Gastroesophageal sphincter (tissue), 4 donors: ENCODE data around the gene KIF2C. TPM values are rescaled to one million over a fixed set of nuclear protein-coding genes. Genes with fewer than 3 reads are reported as not detected.
"Not testable (repeated sequence)": the region's sequence is repeated elsewhere in the genome, so short reads cannot be mapped to it uniquely, and the experiment has no call there.

Source experiments
- ATAC-seq: fragments of 150-250 bp; one replicate; pipeline ENCODE4 v1.9.1; 2016; ENCODE audit warnings: mild to moderate bottlenecking, moderate library complexity
- H3K27ac ChIP-seq, 4 donors: fragments of 200-600 bp; sonication (generic) in 3 of 4; 1 replicate in 3 of 4; 2 replicates in 1 of 4; pipeline ENCODE4 v1.5.1; 2016 to 2019
- H3K27me3 ChIP-seq: fragments of 200-600 bp; sonication (generic); one replicate; pipeline ENCODE4 v1.5.1; 2019
- H3K36me3 ChIP-seq, 2 donors: fragments of 200-600 bp; sonication (generic); one replicate each; pipeline ENCODE4 v1.5.1; 2019; ENCODE audit warnings: control low read depth in 1 of 2
- H3K4me1 ChIP-seq, 3 donors: fragments of 200-600 bp; sonication (generic); 1 replicate in 2 of 3; 2 replicates in 1 of 3; pipeline ENCODE4 v1.5.1; 2016 to 2019; ENCODE audit warnings: control low read depth in 2 of 3
- H3K4me3 ChIP-seq, 2 donors: fragments of 200-600 bp; sonication (generic); one replicate each; pipeline ENCODE4 v1.5.1; 2019; ENCODE audit warnings: mild to moderate bottlenecking in 1 of 2, moderate library complexity in 1 of 2
- H3K9me3 ChIP-seq, 3 donors: fragments of 200-600 bp; sonication (generic); one replicate each; pipeline ENCODE4 v1.5.1; 2017 to 2019; ENCODE audit warnings: control low read depth in 2 of 3
- EP300 ChIP-seq: sonication (generic); formaldehyde crosslinking; IDR thresholded peaks from one replicate; pipeline ENCODE4 v1.6.1; 2017; ENCODE audit warnings: antibody characterized with exemption, mild to moderate bottlenecking
- POLR2A ChIP-seq, 2 donors: fragments of 450-650 bp; IDR thresholded peaks; one replicate each; pipeline ENCODE4 v1.6.1; 2017; ENCODE audit warnings: antibody characterized with exemption in 2 of 2, mild to moderate bottlenecking in 2 of 2, moderate library complexity in 1 of 2
- POLR2AphosphoS5 ChIP-seq: sonication (generic); formaldehyde crosslinking; IDR thresholded peaks from one replicate; pipeline ENCODE4 v1.6.1; 2017; ENCODE audit warnings: antibody characterized with exemption
- WGBS, 2 donors: methylation state at CpG; one replicate each; pipeline ENCODE4 v1.1.5; 2018; ENCODE audit warnings: low coverage in 1 of 2; 5-methylcytosine and 5-hydroxymethylcytosine counted together
- total RNA-seq, 4 donors: library from RNA; depleted of rRNA; stranded (reverse); fragments of >200 nt; gene quantifications; one replicate each; pipeline ENCODE4 v1.1.0, GENCODE V29; 2016
- TF ChIP-seq, protein P1 (sequence below), 4 experiments: fragments of 200-600 bp in 2 of 4; fragments of 450-650 bp in 2 of 4; sonication (generic) in 1 of 4; IDR thresholded peaks; one replicate each; pipeline ENCODE4 v1.5.1; 2017 to 2019; ENCODE audit warnings: antibody characterized with exemption in 4 of 4, mild to moderate bottlenecking in 2 of 4, moderate library complexity in 2 of 4

The KIF2C gene
- total RNA-seq, 4 donors from 2014 or later: 0.40 to 2.2 (median 0.72) TPM

DNA sequence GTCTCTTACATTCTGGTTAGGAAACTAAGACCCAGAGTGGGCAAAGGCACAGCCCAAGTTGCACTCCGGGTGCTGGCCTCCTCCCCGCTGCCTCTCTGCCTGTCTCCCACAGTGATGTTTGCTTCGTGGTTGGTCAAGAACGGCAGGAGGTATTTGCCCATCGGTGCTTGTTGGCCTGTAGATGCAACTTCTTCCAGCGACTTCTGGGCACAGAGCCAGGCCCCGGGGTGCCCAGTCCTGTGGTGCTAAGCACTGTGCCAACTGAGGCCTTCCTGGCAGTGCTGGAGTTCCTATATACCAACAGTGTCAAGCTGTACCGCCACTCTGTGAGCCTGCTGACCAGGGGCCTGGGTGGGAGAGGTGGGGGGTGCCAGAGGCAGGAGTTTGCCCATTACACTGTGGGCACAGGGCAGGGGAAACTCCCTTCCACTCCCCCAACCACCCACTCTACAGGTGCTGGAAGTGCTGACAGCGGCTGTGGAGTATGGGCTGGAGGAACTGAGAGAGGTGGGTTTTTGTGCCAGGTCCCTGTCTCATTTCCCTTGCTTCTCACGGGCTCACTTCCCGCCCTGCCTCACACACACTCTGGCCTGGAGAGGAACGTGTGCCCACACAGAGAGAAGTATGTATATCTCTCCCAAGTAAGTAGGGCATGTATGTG, 70.6 kb downstream of the KIF2C start:
- TF ChIP-seq, protein P1, sequence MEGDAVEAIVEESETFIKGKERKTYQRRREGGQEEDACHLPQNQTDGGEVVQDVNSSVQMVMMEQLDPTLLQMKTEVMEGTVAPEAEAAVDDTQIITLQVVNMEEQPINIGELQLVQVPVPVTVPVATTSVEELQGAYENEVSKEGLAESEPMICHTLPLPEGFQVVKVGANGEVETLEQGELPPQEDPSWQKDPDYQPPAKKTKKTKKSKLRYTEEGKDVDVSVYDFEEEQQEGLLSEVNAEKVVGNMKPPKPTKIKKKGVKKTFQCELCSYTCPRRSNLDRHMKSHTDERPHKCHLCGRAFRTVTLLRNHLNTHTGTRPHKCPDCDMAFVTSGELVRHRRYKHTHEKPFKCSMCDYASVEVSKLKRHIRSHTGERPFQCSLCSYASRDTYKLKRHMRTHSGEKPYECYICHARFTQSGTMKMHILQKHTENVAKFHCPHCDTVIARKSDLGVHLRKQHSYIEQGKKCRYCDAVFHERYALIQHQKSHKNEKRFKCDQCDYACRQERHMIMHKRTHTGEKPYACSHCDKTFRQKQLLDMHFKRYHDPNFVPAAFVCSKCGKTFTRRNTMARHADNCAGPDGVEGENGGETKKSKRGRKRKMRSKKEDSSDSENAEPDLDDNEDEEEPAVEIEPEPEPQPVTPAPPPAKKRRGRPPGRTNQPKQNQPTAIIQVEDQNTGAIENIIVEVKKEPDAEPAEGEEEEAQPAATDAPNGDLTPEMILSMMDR (IDR thresholded peaks at IDR 0.05): no peak
- TF ChIP-seq EP300 (no peak), POLR2AphosphoS5 (no peak), POLR2A (IDR thresholded peaks at IDR 0.05) (no peak)
- H3K27ac ChIP-seq: peak overlapping the region; percentile 95 to 99 (median 96)
- H3K36me3 ChIP-seq: peaks cover 0 to 14% of the 10 kb centered on the region in 2 donors
- no peak for ATAC-seq
- H3K9me3 ChIP-seq: no peaks in the 10 kb centered on the region
- no peaks in the 10 kb centered on the region for H3K27me3 ChIP-seq
- 23% methylated on average over 4 of the region's 12 CpGs; no CpG with 5 or more reads in 1 of the 2 donors for WGBS, 2 donors
- H3K4me3 ChIP-seq: no peak overlapping the region
- peaks cover 17 to 96% (median 71%) of the 10 kb centered on the region in 3 donors for H3K4me1 ChIP-seq

DNA sequence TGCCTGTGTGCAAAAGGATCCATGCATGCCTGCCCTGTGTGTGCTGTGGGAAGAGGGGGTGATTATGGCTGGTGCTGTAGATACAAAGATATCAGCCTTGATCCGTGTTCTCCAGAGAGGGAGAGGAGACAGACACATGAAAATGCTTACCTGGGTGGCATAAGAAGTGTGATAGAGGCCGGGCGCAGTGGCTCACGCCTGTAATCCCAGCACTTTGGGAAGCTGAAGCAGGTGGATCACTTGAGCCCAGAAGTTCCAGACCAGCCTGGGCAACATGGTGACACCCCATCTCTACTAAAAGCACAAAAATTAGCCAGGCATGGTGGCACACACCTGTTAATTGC, 71.1 kb downstream of the KIF2C start:
- not testable (repeated sequence) for H3K4me3 ChIP-seq, H3K36me3 ChIP-seq, H3K9me3 ChIP-seq, ATAC-seq, H3K27me3 ChIP-seq
- WGBS, 2 donors: 57% methylated on average over 1 of the region's 4 CpGs; no CpG with 5 or more reads in 1 of the 2 donors
- peaks cover 17 to 91% (median 71%) of the 10 kb centered on the region in 3 donors for H3K4me1 ChIP-seq
- H3K27ac ChIP-seq: peak overlapping the region in 3 of 4 donors; percentile 96 to 99 (median 97)

DNA sequence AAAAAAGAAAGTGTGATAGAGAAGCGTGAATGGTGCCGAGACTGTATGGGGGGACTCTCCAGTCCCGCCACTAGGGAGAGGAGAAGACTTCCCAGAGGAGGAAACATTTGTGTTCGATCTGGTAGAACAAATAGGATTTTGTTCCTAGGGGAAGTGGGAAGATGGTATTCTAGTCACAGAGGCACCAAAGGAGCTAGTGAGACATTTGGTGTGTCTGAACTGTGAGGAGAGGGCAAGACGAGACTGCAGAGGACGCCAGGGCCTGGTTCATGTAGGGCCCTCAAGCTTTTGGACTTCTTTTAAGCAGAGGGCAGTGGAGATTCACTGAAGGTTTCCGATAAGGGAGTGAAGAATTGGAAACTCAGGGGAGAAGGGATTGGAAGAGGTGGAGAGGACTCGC, 71.6 kb downstream of the KIF2C start:
- no peak for TF ChIP-seq POLR2AphosphoS5
- no peak for TF ChIP-seq EP300
- TF ChIP-seq, protein P1 (IDR thresholded peaks at IDR 0.05): no peak
- TF ChIP-seq POLR2A (IDR thresholded peaks at IDR 0.05): no peak

DNA sequence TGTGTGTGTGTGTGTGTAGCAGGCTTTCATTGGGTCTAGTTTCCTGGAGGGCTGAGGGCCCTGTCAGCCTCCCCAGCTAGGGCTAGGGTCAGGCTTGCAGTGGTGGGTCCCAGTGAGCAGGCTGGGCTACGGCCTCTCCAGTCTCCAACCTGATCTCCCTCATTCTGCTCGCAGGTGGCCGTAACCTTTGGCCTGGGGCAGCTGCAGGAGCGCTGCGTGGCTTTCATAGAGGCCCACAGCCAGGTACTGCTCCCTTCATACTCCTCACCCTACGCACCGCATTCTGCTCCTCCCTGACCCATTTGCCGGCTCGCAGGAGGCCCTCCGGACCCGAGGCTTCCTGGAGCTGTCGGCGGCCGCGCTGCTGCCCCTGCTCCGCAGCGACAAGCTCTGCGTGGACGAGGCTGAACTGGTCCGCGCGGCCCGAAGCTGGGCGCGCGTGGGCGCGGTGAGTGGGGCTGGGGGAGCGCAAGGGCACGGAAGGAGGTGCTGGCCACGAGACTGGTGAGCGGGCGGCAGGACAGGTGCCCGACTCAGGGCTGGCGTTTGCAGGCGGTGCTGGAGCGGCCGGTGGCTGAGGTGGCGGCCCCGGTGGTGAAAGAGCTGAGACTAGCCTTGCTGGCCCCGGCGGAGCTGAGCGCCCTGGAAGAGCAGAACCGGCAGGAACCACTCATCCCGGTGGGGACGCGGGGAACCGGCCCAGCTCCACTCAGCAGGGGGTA, 73.3 kb downstream of the KIF2C start:
- Histone ChIP-seq H3K27ac (peak overlapping the region; percentile 73 to 97 (median 96)), H3K4me3 (peak overlapping the region; percentile 43 to 64), H3K27me3 (no peaks in the 10 kb centered on the region), H3K4me1 (peaks cover 7 to 69% (median 49%) of the 10 kb centered on the region in 3 donors), H3K9me3 (no peaks in the 10 kb centered on the region), H3K36me3 (no peaks in the 10 kb centered on the region)
- no peak for ATAC-seq
- TF ChIP-seq, protein P1 (IDR thresholded peaks at IDR 0.05): no peak
- no peak for TF ChIP-seq POLR2AphosphoS5
- no peak for TF ChIP-seq EP300
- no peak for TF ChIP-seq POLR2A (IDR thresholded peaks at IDR 0.05)
- WGBS, 2 donors: no CpG with 5 or more reads among the region's 48 CpGs

More for the DNA sequence above, 71.6 kb downstream of the KIF2C start:
- H3K27me3 ChIP-seq: no peaks in the 10 kb centered on the region
- no peak for ATAC-seq
- no peak overlapping the region for H3K4me3 ChIP-seq
- no peaks in the 10 kb centered on the region for H3K9me3 ChIP-seq
- H3K27ac ChIP-seq: peak overlapping the region in 3 of 4 donors; percentile 95 to 97 (median 96)
- peaks cover 0 to 4% of the 10 kb centered on the region in 2 donors for H3K36me3 ChIP-seq
- peaks cover 15 to 86% (median 67%) of the 10 kb centered on the region in 3 donors for H3K4me1 ChIP-seq
- WGBS, 2 donors: 61 to 66% methylated on average over 5 to 7 of the region's 8 CpGs

DNA sequence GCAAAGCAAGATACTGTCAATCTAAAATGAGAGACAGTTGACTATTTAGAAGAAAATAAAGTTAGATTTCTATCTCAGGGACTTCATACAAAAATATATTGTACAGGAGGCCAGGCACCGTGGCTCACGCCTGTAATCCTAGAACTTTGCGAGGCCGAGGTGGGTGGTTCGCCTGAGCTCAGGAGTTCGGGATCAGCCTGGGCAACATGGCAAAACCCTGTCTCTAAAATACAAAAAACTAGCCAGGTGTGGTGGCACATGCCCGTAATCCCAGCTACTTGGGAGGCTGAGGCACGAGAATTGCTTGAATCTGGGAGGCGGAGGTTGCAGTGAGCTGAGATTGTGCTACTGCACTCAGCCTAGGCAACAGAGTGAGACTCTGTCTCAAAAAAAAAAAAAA, 76.3 kb downstream of the KIF2C start:
- not testable (repeated sequence) for H3K27ac ChIP-seq, H3K9me3 ChIP-seq, H3K36me3 ChIP-seq, H3K4me3 ChIP-seq, H3K27me3 ChIP-seq, ATAC-seq
- H3K4me1 ChIP-seq: peaks cover 0 to 59% (median 28%) of the 10 kb centered on the region in 3 donors
- 85% methylated on average over 8 of the region's 9 CpGs; no CpG with 5 or more reads in 1 of the 2 donors for WGBS, 2 donors

DNA sequence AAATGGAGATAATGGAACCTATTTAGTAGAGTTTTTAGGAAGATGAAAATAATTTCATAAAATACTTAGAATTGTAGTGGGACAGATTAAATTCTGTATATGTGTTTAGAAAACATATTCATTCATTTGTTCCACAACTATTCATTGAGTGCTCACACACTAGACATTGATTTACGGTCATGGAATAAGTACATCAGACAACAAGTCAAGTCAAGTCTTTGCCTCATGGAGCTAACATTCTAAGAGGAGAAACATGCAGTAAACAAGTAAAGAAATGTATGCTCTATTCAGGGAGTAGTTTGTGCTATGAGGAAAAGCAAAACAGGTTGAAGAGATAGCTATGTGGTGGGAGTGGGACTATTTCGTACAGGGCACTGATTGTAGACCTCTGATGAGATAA, 77.7 kb downstream of the KIF2C start:
- Histone ChIP-seq H3K4me3 (no peak overlapping the region), H3K4me1 (peaks cover 0 to 53% (median 24%) of the 10 kb centered on the region in 3 donors), H3K27me3 (no peaks in the 10 kb centered on the region), H3K27ac (no peak overlapping the region), H3K36me3 (no peaks in the 10 kb centered on the region), H3K9me3 (no peaks in the 10 kb centered on the region)
- 73 to 94% methylated on average over 2 of the region's 2 CpGs for WGBS, 2 donors
- no peak for TF ChIP-seq EP300
- no peak for TF ChIP-seq POLR2AphosphoS5
- no peak for TF ChIP-seq POLR2A (IDR thresholded peaks at IDR 0.05)
- TF ChIP-seq, protein P1 (IDR thresholded peaks at IDR 0.05): no peak
- no peak for ATAC-seq
